Body of pancreas (tissue), 4 donors: Measurements from ENCODE around the gene GCKR.

Source experiments
- CTCF ChIP-seq, 7 experiments: fragments of 450-650 bp in 4 of 7; fragments of 200-600 bp in 3 of 7; sonication (generic) in 3 of 7; IDR thresholded peaks; one replicate each; pipeline ENCODE4 v1.5.1; 2016 to 2019; ENCODE audit warnings: antibody characterized with exemption in 7 of 7
- POLR2A ChIP-seq, 3 donors: fragments of 450-650 bp; IDR thresholded peaks; one replicate each; pipeline ENCODE4 v1.6.1; 2016; ENCODE audit warnings: antibody characterized with exemption in 3 of 3, mild to moderate bottlenecking in 2 of 3

- no peak for TF ChIP-seq CTCF (IDR thresholded peaks at IDR 0.05)
- no peak for TF ChIP-seq POLR2A (IDR thresholded peaks at IDR 0.05)
Measured at GRCh38 chr2:27518113-27518781, 21.6 kb downstream of the GCKR start.
